T-helper 1 cell treated with Interleukin-12 subunit alpha and Interleukin-12 subunit beta and Interleukin-4 antibody, amounts not matched to agents 30 μg/mL and 1 μg/mL, for 36 hours (primary cell): ENCODE data around the gene ANK3.
A peak's percentile ranks its signal among the peaks of the same experiment; 100 is the strongest.

Source experiments
- H3K27ac Mint-ChIP-seq: one replicate; pipeline ENCODE4 v1.8.0; 2021; ENCODE audit warnings: mild to moderate bottlenecking, mixed read lengths
- H3K27me3 Mint-ChIP-seq: one replicate; pipeline ENCODE4 v1.8.0; 2021; ENCODE audit warnings: low read depth, mixed read lengths
- H3K36me3 Mint-ChIP-seq: one replicate; pipeline ENCODE4 v1.8.0; 2021; ENCODE audit warnings: low read depth, mixed read lengths
- H3K4me1 Mint-ChIP-seq: one replicate; pipeline ENCODE4 v1.8.0; 2021; ENCODE audit warnings: low read depth, mixed read lengths
- H3K4me3 Mint-ChIP-seq: one replicate; pipeline ENCODE4 v1.8.0; 2021; ENCODE audit warnings: mild to moderate bottlenecking, moderate library complexity, mixed read lengths
- H3K9me3 Mint-ChIP-seq: one replicate; pipeline ENCODE4 v1.8.0; 2021; ENCODE audit warnings: mixed read lengths

The ANK3 gene

GRCh38 chr10:60397792-60398191 lies 8.1 kb upstream of the ANK3 start:
- Mint-ChIP-seq H3K27me3 (no peaks in the 10 kb centered on the region), H3K4me3 (no peak overlapping the region), H3K27ac (no peak overlapping the region), H3K9me3 (no peaks in the 10 kb centered on the region), H3K36me3 (no peaks in the 10 kb centered on the region), H3K4me1 (peaks cover 14% of the 10 kb centered on the region)

- no peaks in the 10 kb centered on the region for H3K9me3 Mint-ChIP-seq
- H3K36me3 Mint-ChIP-seq = no peaks in the 10 kb centered on the region
- no peaks in the 10 kb centered on the region for H3K27me3 Mint-ChIP-seq
- H3K4me3 Mint-ChIP-seq = no peak overlapping the region
- H3K27ac Mint-ChIP-seq = no peak overlapping the region
- peaks cover 14% of the 10 kb centered on the region for H3K4me1 Mint-ChIP-seq
Measured at GRCh38 chr10:60396766-60397165, 7.1 kb upstream of the ANK3 start.

GRCh38 chr10:60395711-60396110 lies 6.0 kb upstream of the ANK3 start:
- no peaks in the 10 kb centered on the region for H3K27me3 Mint-ChIP-seq
- H3K4me3 Mint-ChIP-seq = no peak overlapping the region
- no peak overlapping the region for H3K27ac Mint-ChIP-seq
- H3K4me1 Mint-ChIP-seq = peaks cover 14% of the 10 kb centered on the region
- no peaks in the 10 kb centered on the region for H3K36me3 Mint-ChIP-seq
- H3K9me3 Mint-ChIP-seq = no peaks in the 10 kb centered on the region

- Mint-ChIP-seq H3K27me3 (no peaks in the 10 kb centered on the region), H3K36me3 (no peaks in the 10 kb centered on the region), H3K27ac (peak overlapping the region; percentile 26), H3K4me1 (peaks cover 14% of the 10 kb centered on the region), H3K9me3 (no peaks in the 10 kb centered on the region), H3K4me3 (no peak overlapping the region)
Measured at GRCh38 chr10:60394446-60394845, 4.8 kb upstream of the ANK3 start.

DNA sequence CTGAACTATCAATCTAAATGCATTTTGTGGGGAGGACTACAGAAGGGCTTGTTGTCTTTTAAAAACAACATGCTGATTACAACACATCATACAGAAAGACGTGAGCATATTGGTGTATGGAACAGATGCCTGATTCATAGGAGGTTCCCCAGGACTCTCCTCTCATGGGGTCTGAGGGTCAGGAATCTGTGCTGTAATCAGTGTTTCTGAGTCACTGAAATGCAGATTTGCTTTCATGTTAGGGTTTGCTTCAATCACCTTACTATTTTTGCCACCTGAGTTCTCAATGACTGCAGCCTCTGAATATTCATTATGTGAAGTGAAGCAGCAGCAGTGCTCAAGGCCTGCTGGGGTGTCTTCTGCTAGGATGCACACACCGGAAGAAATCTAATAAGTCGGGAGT lies 550 bp upstream of the ANK3 start:
- Mint-ChIP-seq H3K4me1 (peaks cover 12% of the 10 kb centered on the region), H3K27me3 (no peaks in the 10 kb centered on the region), H3K9me3 (no peaks in the 10 kb centered on the region), H3K27ac (no peak overlapping the region), H3K36me3 (no peaks in the 10 kb centered on the region), H3K4me3 (no peak overlapping the region)

GRCh38 chr10:60388709-60389301 lies 870 bp downstream of the ANK3 start:
- Mint-ChIP-seq H3K4me3 (no peak overlapping the region), H3K9me3 (no peaks in the 10 kb centered on the region), H3K4me1 (peaks cover 7% of the 10 kb centered on the region), H3K36me3 (no peaks in the 10 kb centered on the region), H3K27me3 (no peaks in the 10 kb centered on the region), H3K27ac (no peak overlapping the region)

DNA sequence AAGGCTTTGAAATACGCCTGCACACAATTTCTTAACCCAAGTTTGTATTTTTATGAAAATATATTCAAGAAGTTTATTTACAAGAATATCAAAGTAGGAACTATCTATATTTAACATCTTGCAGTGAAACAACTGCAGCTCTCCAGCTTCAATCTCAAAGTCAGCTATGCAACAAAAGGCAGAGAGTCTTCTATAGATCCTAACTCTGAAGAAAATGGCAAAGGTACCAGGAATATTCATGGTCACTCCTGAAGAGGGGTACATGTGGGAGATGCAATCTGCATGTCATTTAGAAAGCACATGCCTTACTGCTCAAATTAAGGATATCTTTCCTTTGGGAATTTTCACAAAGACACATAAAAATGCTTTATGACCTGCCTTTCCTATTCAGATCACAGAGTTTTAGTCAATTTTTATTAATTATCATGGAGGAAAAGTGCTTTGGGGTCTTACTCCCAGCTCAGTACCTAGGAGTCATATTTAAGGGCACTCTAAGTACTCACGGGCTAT lies 1.5 kb downstream of the ANK3 start:
- H3K4me1 Mint-ChIP-seq = peaks cover 9% of the 10 kb centered on the region
- H3K27me3 Mint-ChIP-seq = no peaks in the 10 kb centered on the region
- no peaks in the 10 kb centered on the region for H3K36me3 Mint-ChIP-seq
- no peak overlapping the region for H3K4me3 Mint-ChIP-seq
- no peaks in the 10 kb centered on the region for H3K9me3 Mint-ChIP-seq
- no peak overlapping the region for H3K27ac Mint-ChIP-seq

GRCh38 chr10:60387531-60387930 lies 2.1 kb downstream of the ANK3 start:
- Mint-ChIP-seq H3K27ac (no peak overlapping the region), H3K36me3 (no peaks in the 10 kb centered on the region), H3K4me3 (no peak overlapping the region), H3K27me3 (no peaks in the 10 kb centered on the region), H3K9me3 (no peaks in the 10 kb centered on the region), H3K4me1 (peaks cover 10% of the 10 kb centered on the region)

DNA sequence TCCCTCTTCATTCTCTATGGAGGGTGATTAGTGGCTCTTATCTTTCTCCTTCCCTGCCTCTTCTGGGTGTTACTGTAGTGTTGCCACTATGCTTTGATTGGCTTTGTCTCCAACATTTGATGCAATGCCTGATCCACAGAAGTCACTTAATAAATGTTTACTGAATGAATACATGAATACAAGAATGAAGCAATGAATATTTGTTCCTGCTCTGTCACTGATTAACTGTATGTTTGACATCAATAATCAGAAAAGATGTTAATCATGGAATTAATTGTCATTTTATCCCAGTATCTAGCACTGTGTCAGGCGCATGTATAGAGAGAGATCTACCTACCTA lies 4.3 kb downstream of the ANK3 start:
- Mint-ChIP-seq H3K36me3 (no peaks in the 10 kb centered on the region), H3K27ac (no peak overlapping the region), H3K4me3 (no peak overlapping the region), H3K4me1 (peaks cover 10% of the 10 kb centered on the region), H3K9me3 (no peaks in the 10 kb centered on the region), H3K27me3 (no peaks in the 10 kb centered on the region)

- Mint-ChIP-seq H3K9me3 (no peaks in the 10 kb centered on the region), H3K4me3 (no peak overlapping the region), H3K27ac (no peak overlapping the region), H3K36me3 (no peaks in the 10 kb centered on the region), H3K27me3 (no peaks in the 10 kb centered on the region), H3K4me1 (peaks cover 10% of the 10 kb centered on the region)
Measured at GRCh38 chr10:60384708-60385398, 4.8 kb downstream of the ANK3 start.

- Mint-ChIP-seq H3K27me3 (no peaks in the 10 kb centered on the region), H3K36me3 (no peaks in the 10 kb centered on the region), H3K9me3 (no peaks in the 10 kb centered on the region), H3K4me1 (peaks cover 6% of the 10 kb centered on the region), H3K27ac (no peak overlapping the region), H3K4me3 (no peak overlapping the region)
Measured at GRCh38 chr10:60384011-60384410, 5.7 kb downstream of the ANK3 start.

DNA sequence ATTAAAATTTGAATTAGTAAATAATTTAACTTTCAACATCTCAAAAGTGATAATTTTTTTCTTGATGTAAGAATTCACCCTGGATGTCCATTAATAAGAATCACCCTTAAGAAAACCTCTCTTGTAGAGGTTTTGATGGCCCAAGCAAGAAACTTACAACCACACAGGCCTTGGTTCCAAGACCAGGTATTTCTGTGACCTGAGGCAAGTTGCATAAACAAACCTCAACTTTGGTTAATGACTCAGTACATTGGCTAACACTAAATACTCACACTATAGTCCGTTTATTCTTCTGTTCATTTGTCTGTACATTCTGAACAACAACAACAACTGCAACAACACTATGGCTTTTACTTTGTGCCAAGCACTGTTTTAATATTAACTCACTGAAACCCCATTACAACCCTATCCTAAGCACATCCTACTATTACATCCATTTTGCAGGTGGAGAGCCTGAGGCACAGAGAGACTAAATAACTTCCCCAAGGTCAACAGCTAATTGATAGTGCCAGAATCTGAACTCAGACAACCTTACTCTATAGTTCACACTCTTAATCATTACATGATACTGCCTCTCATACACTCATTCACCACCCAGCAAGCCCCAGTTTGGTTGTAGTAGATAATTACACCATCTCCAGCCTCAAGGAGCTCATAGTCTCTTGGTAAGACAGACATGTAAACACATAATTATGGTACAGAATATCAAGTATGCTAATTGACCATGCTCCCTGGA lies 6.6 kb downstream of the ANK3 start:
- Mint-ChIP-seq H3K4me3 (no peak overlapping the region), H3K27ac (no peak overlapping the region), H3K36me3 (no peaks in the 10 kb centered on the region), H3K4me1 (peaks cover 8% of the 10 kb centered on the region), H3K9me3 (no peaks in the 10 kb centered on the region), H3K27me3 (no peaks in the 10 kb centered on the region)

DNA sequence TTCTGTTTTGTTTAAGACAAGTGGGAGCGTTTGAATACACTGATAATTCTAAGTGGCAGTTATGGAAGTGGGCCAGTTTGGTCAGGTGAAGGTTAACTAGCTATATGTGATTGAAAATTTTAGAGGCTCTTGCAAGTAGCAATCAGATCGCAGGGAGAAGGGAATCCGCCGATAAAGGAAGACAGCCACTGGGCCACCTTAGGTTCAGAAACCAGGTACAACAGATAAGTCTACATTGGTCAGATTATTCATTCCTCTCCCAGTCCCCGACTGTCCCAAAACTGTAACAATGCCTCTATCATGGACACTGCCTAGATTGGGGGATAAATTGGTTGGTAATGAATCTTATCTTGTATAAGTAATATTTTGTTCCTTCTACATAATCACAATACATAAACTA lies 8.9 kb downstream of the ANK3 start:
- Mint-ChIP-seq H3K27ac (no peak overlapping the region), H3K4me3 (no peak overlapping the region), H3K36me3 (no peaks in the 10 kb centered on the region), H3K4me1 (peaks cover 9% of the 10 kb centered on the region), H3K27me3 (no peaks in the 10 kb centered on the region), H3K9me3 (no peaks in the 10 kb centered on the region)

GRCh38 chr10:60377955-60378354 lies 11.7 kb downstream of the ANK3 start:
- Mint-ChIP-seq H3K9me3 (no peaks in the 10 kb centered on the region), H3K27ac (no peak overlapping the region), H3K36me3 (peaks cover 4% of the 10 kb centered on the region), H3K4me3 (no peak overlapping the region), H3K4me1 (peaks cover 6% of the 10 kb centered on the region), H3K27me3 (no peaks in the 10 kb centered on the region)

GRCh38 chr10:60377042-60377352 lies 12.7 kb downstream of the ANK3 start:
- Mint-ChIP-seq H3K27me3 (no peaks in the 10 kb centered on the region), H3K4me3 (no peak overlapping the region), H3K27ac (no peak overlapping the region), H3K36me3 (peaks cover 4% of the 10 kb centered on the region), H3K4me1 (peaks cover 6% of the 10 kb centered on the region), H3K9me3 (no peaks in the 10 kb centered on the region)
